Activated gamma-delta T cell treated with Interleukin-2 at 50 U/mL for 16 hours (primary cell): ENCODE data around the gene POLR2J3.
"Not testable (repeated sequence)": the region's sequence is repeated elsewhere in the genome, so short reads cannot be mapped to it uniquely, and the experiment has no call there.

Source experiments
- DNase-seq: peaks from one replicate; pipeline ENCODE4 v3.0.0-alpha.2; 2020

POLR2J3 gene

GRCh38 chr7:102581722-102582121 is 9.3 kb upstream of the POLR2J3 start:
- not testable (repeated sequence) for DNase-seq

GRCh38 chr7:102578486-102578885 is 6.1 kb upstream of the POLR2J3 start:
- not testable (repeated sequence) for DNase-seq

GRCh38 chr7:102577315-102578240 is 5.2 kb upstream of the POLR2J3 start:
- not testable (repeated sequence) for DNase-seq

- DNase-seq: not testable (repeated sequence)
Measured at GRCh38 chr7:102576363-102576762, 4.0 kb upstream of the POLR2J3 start.

- DNase-seq: not testable (repeated sequence)
Measured at GRCh38 chr7:102574607-102575006, 2.2 kb upstream of the POLR2J3 start.

- not testable (repeated sequence) for DNase-seq
Measured at GRCh38 chr7:102568620-102569019, 3.8 kb downstream of the POLR2J3 start.

- DNase-seq: not testable (repeated sequence)
Measured at GRCh38 chr7:102550808-102551422, 21.5 kb downstream of the POLR2J3 start, which contains the start of gene SPDYE2. TSS of gene SPDYE2 (plus strand) at chr7:102551226. CDS start at chr7:102553256, 2,030 bp downstream.

- DNase-seq: not testable (repeated sequence)
Measured at GRCh38 chr7:102546353-102546752, 26.0 kb downstream of the POLR2J3 start.

GRCh38 chr7:102545288-102545687 is 27.1 kb downstream of the POLR2J3 start:
- not testable (repeated sequence) for DNase-seq

GRCh38 chr7:102544372-102544771 is 28.0 kb downstream of the POLR2J3 start:
- not testable (repeated sequence) for DNase-seq

- not testable (repeated sequence) for DNase-seq
Measured at GRCh38 chr7:102543596-102543995, 28.8 kb downstream of the POLR2J3 start, which contains the start of gene UPK3BL2. TSS of gene UPK3BL2 (minus strand) at chr7:102543696. CDS start at chr7:102543636, 60 bp downstream.

GRCh38 chr7:102542771-102543170 is 29.6 kb downstream of the POLR2J3 start:
- not testable (repeated sequence) for DNase-seq

- not testable (repeated sequence) for DNase-seq
Measured at GRCh38 chr7:102542083-102542482, 30.3 kb downstream of the POLR2J3 start.

GRCh38 chr7:102540604-102541003 is 31.8 kb downstream of the POLR2J3 start:
- not testable (repeated sequence) for DNase-seq

GRCh38 chr7:102535062-102535615 is 37.2 kb downstream of the POLR2J3 start:
- not testable (repeated sequence) for DNase-seq

GRCh38 chr7:102532127-102532526 is 40.3 kb downstream of the POLR2J3 start:
- not testable (repeated sequence) for DNase-seq

GRCh38 chr7:102531583-102531982 is 40.8 kb downstream of the POLR2J3 start:
- not testable (repeated sequence) for DNase-seq

GRCh38 chr7:102527822-102528793 is 44.3 kb downstream of the POLR2J3 start:
- DNase-seq: not testable (repeated sequence)

- not testable (repeated sequence) for DNase-seq
Measured at GRCh38 chr7:102527182-102527581, 45.2 kb downstream of the POLR2J3 start.

GRCh38 chr7:102524803-102525202 is 47.6 kb downstream of the POLR2J3 start:
- not testable (repeated sequence) for DNase-seq

GRCh38 chr7:102520797-102521196 is 51.6 kb downstream of the POLR2J3 start:
- not testable (repeated sequence) for DNase-seq
